Neural cell (in vitro differentiated cells): ENCODE data around the gene STK32B.

Experiments
- EP300 ChIP-seq: fragments of 450-650 bp; conservative IDR thresholded peaks from 2 replicates; pipeline ENCODE4 v1.6.1; 2014; ENCODE audit warnings: antibody characterized with exemption, mild to moderate bottlenecking, moderate library complexity; ENCODE audit not compliant: poor library complexity, severe bottlenecking
- EZH2 ChIP-seq: fragments of 200-600, 300-800 bp; shearing (Covaris generic), sonication (generic); IDR thresholded peaks from 2 replicates; pipeline ENCODE4 v1.6.1; 2014; ENCODE audit warnings: antibody characterized with exemption, low read length, borderline replicate concordance, mild to moderate bottlenecking; ENCODE audit not compliant: insufficient read depth, poor library complexity, severe bottlenecking
- POLR2AphosphoS5 ChIP-seq: IDR thresholded peaks from 2 replicates; pipeline ENCODE4 v1.6.1; 2012
- SMC3 ChIP-seq: fragments of 450-650 bp; conservative IDR thresholded peaks from 2 replicates; pipeline ENCODE4 v1.6.1; 2014; ENCODE audit warnings: antibody characterized with exemption, mild to moderate bottlenecking, moderate library complexity; ENCODE audit not compliant: poor library complexity
- TF ChIP-seq, protein P1 (sequence below): fragments of 450-650 bp; IDR thresholded peaks from 2 replicates; pipeline ENCODE4 v1.5.1; 2014; ENCODE audit warnings: antibody characterized with exemption, mild to moderate bottlenecking, moderate library complexity; ENCODE audit not compliant: poor library complexity, severe bottlenecking

DNA sequence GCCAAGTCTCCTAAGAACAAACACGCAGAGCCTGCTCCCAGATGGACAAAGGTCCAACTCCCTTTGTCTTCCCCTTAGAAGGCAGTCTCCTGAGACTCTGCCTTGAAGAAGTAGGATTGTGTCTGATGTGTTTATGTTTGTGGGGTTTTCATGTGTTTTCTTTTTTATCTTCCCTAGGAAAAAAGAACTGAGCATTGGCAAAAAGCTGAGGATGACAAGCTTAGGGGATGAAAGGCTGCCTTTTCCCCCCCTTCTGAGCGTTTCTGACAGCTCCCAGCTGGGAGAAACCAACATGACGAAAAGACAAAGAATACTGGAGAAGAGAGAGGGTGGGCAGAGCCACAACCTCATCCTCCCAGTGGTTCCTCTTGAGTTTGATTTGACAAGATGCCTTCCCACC is 475.9 kb downstream of the STK32B start:
- TF ChIP-seq EP300: peak; percentile 18
- TF ChIP-seq SMC3: no peak
- TF ChIP-seq, protein P1, sequence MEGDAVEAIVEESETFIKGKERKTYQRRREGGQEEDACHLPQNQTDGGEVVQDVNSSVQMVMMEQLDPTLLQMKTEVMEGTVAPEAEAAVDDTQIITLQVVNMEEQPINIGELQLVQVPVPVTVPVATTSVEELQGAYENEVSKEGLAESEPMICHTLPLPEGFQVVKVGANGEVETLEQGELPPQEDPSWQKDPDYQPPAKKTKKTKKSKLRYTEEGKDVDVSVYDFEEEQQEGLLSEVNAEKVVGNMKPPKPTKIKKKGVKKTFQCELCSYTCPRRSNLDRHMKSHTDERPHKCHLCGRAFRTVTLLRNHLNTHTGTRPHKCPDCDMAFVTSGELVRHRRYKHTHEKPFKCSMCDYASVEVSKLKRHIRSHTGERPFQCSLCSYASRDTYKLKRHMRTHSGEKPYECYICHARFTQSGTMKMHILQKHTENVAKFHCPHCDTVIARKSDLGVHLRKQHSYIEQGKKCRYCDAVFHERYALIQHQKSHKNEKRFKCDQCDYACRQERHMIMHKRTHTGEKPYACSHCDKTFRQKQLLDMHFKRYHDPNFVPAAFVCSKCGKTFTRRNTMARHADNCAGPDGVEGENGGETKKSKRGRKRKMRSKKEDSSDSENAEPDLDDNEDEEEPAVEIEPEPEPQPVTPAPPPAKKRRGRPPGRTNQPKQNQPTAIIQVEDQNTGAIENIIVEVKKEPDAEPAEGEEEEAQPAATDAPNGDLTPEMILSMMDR: no peak
- no peak for TF ChIP-seq EZH2
- TF ChIP-seq POLR2AphosphoS5: peak; percentile 30
